OCI-LY3 (cell line): ENCODE data around the gene KDM3B.

ENCODE experiments used
- EZH2phosphoT487 ChIP-seq: fragments of 200-600 bp; shearing (Covaris generic); IDR thresholded peaks from 2 replicates; pipeline ENCODE4 v1.6.1; 2018; ENCODE audit warnings: antibody characterized with exemption, mixed run types, low read depth
- TF ChIP-seq, protein P1 (sequence below): fragments of 200-600, 300-600 bp; sonication (generic); IDR thresholded peaks from 2 replicates; pipeline ENCODE4 v1.5.1; 2014; ENCODE audit warnings: antibody characterized with exemption, low read length, low read depth

DNA sequence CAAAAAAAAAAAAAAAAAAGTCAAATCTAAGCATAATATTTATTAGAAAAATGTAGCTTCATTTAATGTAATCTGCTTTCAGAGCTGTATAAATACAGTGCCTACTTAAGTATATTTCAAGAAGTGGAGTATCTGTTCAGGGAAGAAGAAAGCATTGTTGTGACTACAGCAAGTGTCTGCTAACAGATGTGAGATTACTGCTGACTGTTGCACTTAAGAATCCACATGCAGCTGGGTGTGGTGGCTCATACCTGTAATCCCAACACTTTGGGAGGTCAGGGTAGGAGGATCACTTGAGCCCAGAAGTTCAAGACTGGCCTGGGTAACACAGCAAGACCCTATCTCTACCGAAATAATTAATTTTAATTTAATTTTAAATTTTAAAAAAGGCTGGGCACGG is 19.0 kb downstream of the KDM3B start:
- TF ChIP-seq, protein P1, sequence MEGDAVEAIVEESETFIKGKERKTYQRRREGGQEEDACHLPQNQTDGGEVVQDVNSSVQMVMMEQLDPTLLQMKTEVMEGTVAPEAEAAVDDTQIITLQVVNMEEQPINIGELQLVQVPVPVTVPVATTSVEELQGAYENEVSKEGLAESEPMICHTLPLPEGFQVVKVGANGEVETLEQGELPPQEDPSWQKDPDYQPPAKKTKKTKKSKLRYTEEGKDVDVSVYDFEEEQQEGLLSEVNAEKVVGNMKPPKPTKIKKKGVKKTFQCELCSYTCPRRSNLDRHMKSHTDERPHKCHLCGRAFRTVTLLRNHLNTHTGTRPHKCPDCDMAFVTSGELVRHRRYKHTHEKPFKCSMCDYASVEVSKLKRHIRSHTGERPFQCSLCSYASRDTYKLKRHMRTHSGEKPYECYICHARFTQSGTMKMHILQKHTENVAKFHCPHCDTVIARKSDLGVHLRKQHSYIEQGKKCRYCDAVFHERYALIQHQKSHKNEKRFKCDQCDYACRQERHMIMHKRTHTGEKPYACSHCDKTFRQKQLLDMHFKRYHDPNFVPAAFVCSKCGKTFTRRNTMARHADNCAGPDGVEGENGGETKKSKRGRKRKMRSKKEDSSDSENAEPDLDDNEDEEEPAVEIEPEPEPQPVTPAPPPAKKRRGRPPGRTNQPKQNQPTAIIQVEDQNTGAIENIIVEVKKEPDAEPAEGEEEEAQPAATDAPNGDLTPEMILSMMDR: no peak
- no peak for TF ChIP-seq EZH2phosphoT487
